ENCODE data around the gene CFAP61. TPM values are rescaled to one million over a fixed set of nuclear protein-coding genes. Genes with fewer than 3 reads are reported as not detected.
"Not testable (repeated sequence)": the region's sequence is repeated elsewhere in the genome, so short reads cannot be mapped to it uniquely, and the experiment has no call there.

Gene CFAP61
- total RNA-seq, 1 donor = not detected

DNA sequence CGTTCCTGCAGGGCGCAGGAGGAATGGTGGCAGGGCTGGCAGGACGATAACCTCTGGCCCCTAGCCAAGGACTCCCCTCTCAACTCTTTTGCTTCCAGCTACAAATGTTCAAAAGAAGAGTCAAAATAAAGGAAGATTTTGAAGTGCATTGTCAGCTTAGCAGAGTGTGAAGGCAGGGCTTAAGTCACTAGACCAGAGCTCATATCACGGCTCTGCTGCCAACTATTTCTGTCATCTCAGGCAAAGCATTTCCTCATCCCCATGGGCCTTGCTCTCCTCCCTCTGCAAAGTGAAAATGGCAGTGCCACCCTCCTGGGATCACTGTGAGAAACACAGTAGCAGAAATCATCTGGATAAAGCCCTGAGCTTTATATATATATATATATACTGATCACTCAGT is 36.7 kb downstream of the CFAP61 start:
- DNase-seq (ENCODE audit: low read depth in 2 of 3, low spot score in 2 of 3) = no peak

GRCh38 chr20:20089939-20090338 is 37.6 kb downstream of the CFAP61 start:
- DNase-seq (ENCODE audit: low read depth in 2 of 3, low spot score in 2 of 3) = no peak

DNA sequence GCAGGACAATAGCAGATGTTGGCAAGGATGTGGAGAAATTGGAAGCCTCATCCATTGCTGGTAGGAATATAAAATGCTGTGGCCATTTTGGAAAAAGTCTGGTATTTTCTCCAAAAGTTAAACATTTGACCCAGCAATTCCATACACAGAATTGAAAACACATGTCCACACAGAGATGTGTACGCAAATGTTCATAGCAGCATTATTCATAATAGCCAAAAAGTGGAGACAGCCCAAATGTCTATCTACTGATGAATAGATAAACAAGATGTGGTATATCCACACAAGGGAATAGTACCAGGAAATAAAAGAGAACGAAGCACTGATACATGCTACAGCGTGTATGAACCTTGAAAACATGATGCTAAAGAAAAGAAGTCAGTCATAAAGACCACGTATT is 40.5 kb downstream of the CFAP61 start:
- DNase-seq (ENCODE audit: low read depth in 2 of 3, low spot score in 2 of 3) = no peak

DNA sequence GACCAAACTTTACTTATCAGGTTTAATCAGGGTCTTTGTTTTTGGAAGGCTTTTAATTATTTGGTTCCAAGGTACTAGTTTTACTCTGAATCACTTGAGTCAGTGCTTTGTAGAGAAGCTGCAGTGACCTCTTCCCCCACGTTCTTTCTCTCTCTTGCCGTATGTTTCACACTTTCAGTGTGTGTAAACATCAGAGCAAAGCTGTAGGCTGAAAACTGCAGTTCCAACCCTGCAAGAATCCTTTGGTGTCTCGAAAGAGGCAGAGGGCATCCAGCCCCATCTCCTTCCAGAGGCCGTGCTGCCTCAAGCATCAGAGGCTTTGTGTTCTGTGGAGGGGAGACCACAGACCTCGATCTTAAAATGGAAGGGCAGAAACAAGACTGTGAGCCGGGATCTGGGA is 42.1 kb downstream of the CFAP61 start:
- no peak for DNase-seq (ENCODE audit: low read depth in 2 of 3, low spot score in 2 of 3)

GRCh38 chr20:20095114-20095872 is 43.0 kb downstream of the CFAP61 start:
- DNase-seq (ENCODE audit: low read depth in 2 of 3, low spot score in 2 of 3) = no peak

DNA sequence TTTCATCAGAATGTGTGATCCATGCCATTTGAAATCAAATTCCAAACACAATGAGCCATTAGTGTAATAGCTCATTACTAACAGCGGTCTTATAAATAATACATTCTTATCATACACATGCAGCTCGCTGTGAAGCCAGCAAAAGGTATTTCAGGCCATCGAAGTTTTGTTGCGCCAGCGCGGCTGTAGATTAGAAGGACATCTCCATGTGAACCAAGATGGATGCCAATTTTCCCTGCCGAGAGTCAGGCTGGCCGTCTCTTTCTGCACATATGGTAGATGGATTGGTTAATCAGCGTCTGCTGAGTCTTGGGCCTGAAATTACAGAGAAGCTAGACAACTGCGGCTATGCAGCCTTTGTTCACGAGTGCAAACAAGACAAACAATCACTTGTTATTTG is 44.1 kb downstream of the CFAP61 start:
- DNase-seq (ENCODE audit: low read depth in 2 of 3, low spot score in 2 of 3) = no peak

GRCh38 chr20:20100881-20101280 is 48.5 kb downstream of the CFAP61 start:
- DNase-seq (ENCODE audit: low read depth in 2 of 3, low spot score in 2 of 3) = no peak

DNA sequence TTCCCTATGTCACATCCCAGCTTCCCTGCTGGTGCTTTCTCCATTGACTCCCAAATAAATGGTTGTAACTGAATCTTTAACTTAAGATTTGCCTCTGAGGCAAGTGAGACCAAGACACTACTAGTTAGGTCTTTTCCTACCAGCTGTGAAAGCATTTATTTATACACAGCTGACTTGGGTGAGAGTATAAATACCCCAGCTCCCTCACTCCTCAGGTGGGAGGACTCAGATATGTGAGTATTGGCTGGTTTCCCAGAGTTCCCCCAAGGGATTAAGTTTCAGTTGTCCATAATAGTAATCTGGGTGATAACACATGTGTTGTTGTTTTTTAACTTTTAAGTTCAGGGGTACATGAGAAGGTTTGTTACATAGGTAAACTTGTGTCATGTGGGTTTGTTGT is 49.8 kb downstream of the CFAP61 start:
- no peak for DNase-seq (ENCODE audit: low read depth in 2 of 3, low spot score in 2 of 3)

DNA sequence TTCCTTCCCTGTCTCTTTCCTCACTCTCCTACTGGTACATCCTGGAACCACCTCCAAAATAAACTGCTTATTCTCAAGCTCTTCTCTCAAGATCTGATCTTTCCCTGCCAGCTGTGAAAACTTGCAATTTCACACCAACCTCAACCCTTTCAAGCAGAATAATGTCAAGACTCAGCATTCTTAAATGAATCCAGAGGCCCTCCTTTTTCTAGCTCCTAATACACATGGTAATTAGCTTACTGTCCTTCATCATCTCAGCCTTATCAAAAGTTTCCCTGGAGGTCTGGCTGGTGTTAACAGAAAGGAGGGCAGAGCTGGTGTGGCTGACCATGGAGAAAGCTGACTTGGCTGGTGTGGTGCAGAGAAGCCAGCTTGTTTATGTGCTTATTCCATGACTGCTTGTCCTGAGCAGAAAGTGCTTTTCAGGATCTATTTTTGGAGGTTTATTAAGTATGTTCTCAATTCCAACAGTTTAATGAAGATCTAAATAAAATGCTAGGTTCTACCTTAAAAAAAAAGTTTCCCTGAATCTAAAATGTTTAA is 50.5 kb downstream of the CFAP61 start:
- DNase-seq (ENCODE audit: low read depth in 2 of 3, low spot score in 2 of 3) = no peak

- no peak for DNase-seq (ENCODE audit: low read depth in 2 of 3, low spot score in 2 of 3)
Measured at GRCh38 chr20:20103486-20103885, 51.2 kb downstream of the CFAP61 start.

- not testable (repeated sequence) for DNase-seq (ENCODE audit: low read depth in 2 of 3, low spot score in 2 of 3)
Measured at GRCh38 chr20:20123187-20123586, 70.9 kb downstream of the CFAP61 start.

DNA sequence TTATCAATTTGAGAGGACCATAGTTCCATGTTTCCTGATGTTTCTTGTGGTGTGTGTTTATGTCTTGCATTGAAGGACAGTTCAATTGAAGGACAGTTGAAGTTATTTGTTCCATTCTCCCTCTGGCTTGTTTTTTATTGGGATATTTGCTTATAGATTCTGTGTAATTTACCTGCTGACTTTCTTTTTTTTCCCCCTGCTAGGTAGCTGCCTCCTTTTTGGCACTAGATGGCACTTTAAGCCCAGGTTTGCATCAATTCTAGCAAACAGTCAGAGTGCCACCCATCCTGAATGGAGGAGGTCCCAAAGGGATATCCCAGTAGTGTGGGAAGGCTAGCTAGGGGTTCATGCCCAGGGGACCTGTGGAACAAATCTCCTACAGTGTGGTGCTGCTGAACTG is 78.1 kb downstream of the CFAP61 start:
- DNase-seq (ENCODE audit: low read depth in 2 of 3, low spot score in 2 of 3) = peak in 2 of 3 donors; percentile 2 to 19

- DNase-seq (ENCODE audit: low read depth in 2 of 3, low spot score in 2 of 3) = no peak
Measured at GRCh38 chr20:20134941-20135575, 82.7 kb downstream of the CFAP61 start.

DNA sequence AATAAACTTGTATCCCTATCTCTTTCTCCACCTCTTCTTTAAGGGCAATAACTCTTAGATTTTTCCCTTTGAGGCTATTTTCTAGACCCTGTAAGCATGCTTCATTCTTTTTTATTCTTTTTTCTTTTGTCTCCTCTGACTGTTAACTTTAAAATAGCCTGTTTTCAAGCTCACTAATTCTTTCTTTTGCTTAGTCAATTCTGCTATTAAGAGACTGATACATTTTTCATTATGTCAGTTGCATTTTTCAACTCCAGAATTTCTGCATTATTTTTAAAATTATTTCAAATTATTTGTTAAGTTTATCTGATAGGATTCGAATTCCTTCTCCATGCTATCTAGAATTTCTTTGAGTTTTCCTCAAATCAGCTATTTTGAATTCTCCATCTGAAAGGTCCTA is 84.0 kb downstream of the CFAP61 start:
- no peak for DNase-seq (ENCODE audit: low read depth in 2 of 3, low spot score in 2 of 3)

DNA sequence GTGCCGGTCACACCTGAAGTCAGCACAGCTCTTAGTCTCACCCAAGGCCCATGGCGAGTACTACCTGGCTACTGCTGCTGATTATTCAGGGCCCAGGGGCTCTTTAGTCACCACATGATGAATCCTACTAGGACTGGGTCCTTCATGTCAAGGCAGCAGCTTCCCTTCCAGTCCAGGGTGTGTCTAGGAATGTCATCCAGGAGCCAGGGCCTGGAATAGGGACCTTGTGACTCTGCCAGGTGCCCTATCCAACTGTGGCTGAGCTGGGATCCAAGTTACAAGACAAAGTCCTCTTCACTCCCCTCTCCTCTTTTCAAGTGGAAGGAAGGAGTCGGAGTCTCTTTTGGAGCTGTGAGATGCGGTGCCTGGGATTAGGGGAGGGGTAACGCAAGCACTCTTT is 85.5 kb downstream of the CFAP61 start:
- DNase-seq (ENCODE audit: low read depth in 2 of 3, low spot score in 2 of 3) = no peak

DNA sequence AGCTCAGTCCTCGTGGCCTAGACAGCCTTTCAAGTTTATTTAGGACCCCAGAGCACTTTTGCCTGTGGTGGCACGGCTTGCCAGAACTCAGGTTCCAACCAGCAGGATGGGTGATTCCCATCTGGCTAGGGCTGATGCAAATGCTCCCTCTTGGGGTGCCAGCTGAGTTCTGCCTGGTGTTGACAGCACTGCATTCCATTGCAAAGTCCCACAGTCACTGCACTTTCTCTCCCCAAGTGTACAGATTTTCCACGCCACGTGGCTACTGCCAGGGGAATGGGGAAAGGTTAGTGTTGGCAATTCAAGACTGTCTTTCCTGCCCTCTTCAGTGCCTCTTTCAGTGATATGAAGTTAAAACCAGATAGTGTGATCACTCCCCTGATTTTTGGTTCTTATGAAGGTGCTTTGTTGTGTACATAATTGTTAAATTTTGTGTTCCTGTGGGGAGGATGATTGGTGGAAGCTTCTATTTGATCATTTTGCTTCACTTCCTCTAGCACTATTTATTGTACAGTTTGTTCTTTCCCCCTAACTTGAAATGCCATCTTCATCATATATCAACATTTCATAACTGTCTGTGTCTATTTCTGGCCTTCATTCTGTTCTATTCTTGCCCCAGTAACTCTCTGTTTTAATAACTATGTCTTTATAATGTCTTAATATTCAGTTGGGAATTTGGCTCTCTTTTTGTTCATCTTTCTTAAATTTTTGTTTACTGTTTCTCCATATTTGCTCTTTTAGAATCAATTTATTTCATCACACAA is 86.2 kb downstream of the CFAP61 start:
- DNase-seq (ENCODE audit: low read depth in 2 of 3, low spot score in 2 of 3) = no peak

DNA sequence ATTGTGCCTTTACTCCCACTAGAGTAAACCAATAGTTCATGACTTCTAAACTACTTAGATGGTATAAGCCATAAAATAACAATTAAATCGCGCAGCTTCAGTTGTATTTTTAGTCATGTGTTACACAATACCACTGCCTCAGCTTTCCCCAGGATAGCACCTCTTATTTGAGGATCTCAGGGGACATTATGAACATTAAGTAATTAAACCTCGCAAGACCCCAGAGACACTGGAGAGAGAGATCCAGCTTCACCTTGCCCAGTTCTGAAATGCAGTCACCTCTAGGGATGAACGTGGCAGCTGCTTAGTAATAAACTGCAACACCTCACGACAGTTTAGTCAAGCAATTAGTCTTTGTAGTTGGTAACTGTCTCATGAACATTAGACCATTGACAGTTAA is 87.1 kb downstream of the CFAP61 start:
- no peak for DNase-seq (ENCODE audit: low read depth in 2 of 3, low spot score in 2 of 3)

- DNase-seq (ENCODE audit: low read depth in 2 of 3, low spot score in 2 of 3) = no peak
Measured at GRCh38 chr20:20143165-20143564, 90.8 kb downstream of the CFAP61 start.

DNA sequence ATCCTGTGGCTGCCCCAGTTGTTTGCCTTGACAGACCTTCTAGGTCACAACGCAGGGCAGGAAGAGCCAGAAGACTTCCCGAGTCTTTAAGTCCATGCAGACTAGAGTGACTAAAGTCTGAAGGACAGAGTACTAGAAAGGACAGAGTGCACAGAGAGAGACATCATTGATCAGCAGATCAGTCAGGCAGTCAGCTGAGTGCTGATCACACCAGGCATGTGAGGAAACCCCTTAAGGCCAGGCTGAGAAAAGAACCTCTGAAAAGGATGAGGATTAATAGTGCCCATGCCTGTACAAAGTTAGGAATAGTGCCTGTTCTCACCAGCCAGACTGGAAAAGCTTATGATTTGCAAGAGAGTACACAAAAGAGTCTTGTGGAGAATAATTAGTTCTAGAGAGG is 91.3 kb downstream of the CFAP61 start:
- no peak for DNase-seq (ENCODE audit: low read depth in 2 of 3, low spot score in 2 of 3)

- DNase-seq (ENCODE audit: low read depth in 2 of 3, low spot score in 2 of 3) = no peak
Measured at GRCh38 chr20:20148779-20149178, 96.4 kb downstream of the CFAP61 start.

- DNase-seq (ENCODE audit: low read depth in 2 of 3, low spot score in 2 of 3) = no peak
Measured at GRCh38 chr20:20150241-20150640, 97.9 kb downstream of the CFAP61 start.

GRCh38 chr20:20160520-20160919 is 108.2 kb downstream of the CFAP61 start:
- no peak for DNase-seq (ENCODE audit: low read depth in 2 of 3, low spot score in 2 of 3)

Data from hematopoietic multipotent progenitor cell (in vitro differentiated cells).